ENCODE measurements around the gene RPL36.

GRCh38 chr19:5719961-5720790 lies 30.1 kb downstream of the RPL36 start, which contains the start of the genes CATSPERD and LONP1:
- TF ChIP-seq POLR2AphosphoS5 (IDR thresholded peaks at IDR 0.05; ENCODE audit: low read depth, low read length) = peak; percentile 82
- peak; percentile 78; the same call in 1 of the 2 replicates for TF ChIP-seq TAF1 (IDR thresholded peaks at IDR 0.05; ENCODE audit: borderline replicate concordance, low read depth, low read length)
- peak; percentile 90 for TF ChIP-seq POLR2A (IDR thresholded peaks at IDR 0.05; ENCODE audit: low read depth, low read length)

All from GM12892 (cell line).